Esophagus squamous epithelium (tissue), 5 donors: ENCODE results near the gene CNTNAP2. TPM values are rescaled to one million over a fixed set of nuclear protein-coding genes. Genes with fewer than 3 reads are reported as not detected.

ENCODE experiments used
- DNase-seq: peaks from one replicate; lab custom pipeline; 2025; lab: John Stamatoyannopoulos, UW
- H3K27ac ChIP-seq, 4 donors: fragments of 200-600 bp; sonication (generic); one replicate each; pipeline ENCODE4 v1.5.1; 2016 to 2019; ENCODE audit warnings: mild to moderate bottlenecking in 1 of 4
- H3K27me3 ChIP-seq, 4 donors: fragments of 200-600 bp; sonication (generic); 1 replicate in 3 of 4; 2 replicates in 1 of 4; pipeline versions ENCODE4 v1.5.1 to v1.6.0; 2017 to 2021; ENCODE audit warnings: antibody characterized with exemption in 1 of 4
- H3K36me3 ChIP-seq, 3 donors: fragments of 200-600 bp; sonication (generic); one replicate each; pipeline ENCODE4 v1.5.1; 2016 to 2019
- H3K4me1 ChIP-seq, 3 donors: fragments of 200-600 bp; sonication (generic); one replicate each; pipeline ENCODE4 v1.5.1; 2017 to 2019
- H3K4me3 ChIP-seq, 4 donors: fragments of 200-600 bp; sonication (generic); 1 replicate in 3 of 4; 2 replicates in 1 of 4; pipeline ENCODE4 v1.5.1; 2016 to 2019; ENCODE audit warnings: mild to moderate bottlenecking in 2 of 4, moderate library complexity in 1 of 4
- H3K9me3 ChIP-seq, 3 donors: fragments of 200-600 bp; sonication (generic); one replicate each; pipeline ENCODE4 v1.5.1; 2016 to 2019
- POLR2A ChIP-seq, 4 donors: fragments of 450-650 bp; IDR thresholded peaks; one replicate each; pipeline ENCODE4 v1.6.1; 2017; ENCODE audit warnings: antibody characterized with exemption in 4 of 4, mild to moderate bottlenecking in 4 of 4, moderate library complexity in 3 of 4
- WGBS, 2 donors: methylation state at CpG; one replicate each; pipeline ENCODE4 v1.1.5; 2018; 5-methylcytosine and 5-hydroxymethylcytosine counted together
- intact Hi-C: fragments of 100-400 bp; cut with DNase I; formaldehyde crosslinking; loops from one replicate; pipeline ENCODE4 v1.15.0; 2022
- total RNA-seq, 4 donors: library from RNA; depleted of rRNA; stranded (reverse); fragments of >200 nt; gene quantifications; one replicate each; pipeline ENCODE4 v1.1.0, GENCODE V29; 2016
- TF ChIP-seq, protein P1 (sequence below), 6 experiments: fragments of 450-650 bp in 4 of 6; fragments of 200-600 bp in 2 of 6; sonication (generic) in 2 of 6; IDR thresholded peaks; one replicate each; pipeline ENCODE4 v1.5.1; 2016 to 2019; ENCODE audit warnings: antibody characterized with exemption in 6 of 6, mild to moderate bottlenecking in 4 of 6, moderate library complexity in 4 of 6
- donor health status: DM: yes; HTN: yes; CAD: no.

The CNTNAP2 gene
- total RNA-seq, 4 donors from 2014 or later = 0.95 to 2.3 (median 1.2) TPM

DNA sequence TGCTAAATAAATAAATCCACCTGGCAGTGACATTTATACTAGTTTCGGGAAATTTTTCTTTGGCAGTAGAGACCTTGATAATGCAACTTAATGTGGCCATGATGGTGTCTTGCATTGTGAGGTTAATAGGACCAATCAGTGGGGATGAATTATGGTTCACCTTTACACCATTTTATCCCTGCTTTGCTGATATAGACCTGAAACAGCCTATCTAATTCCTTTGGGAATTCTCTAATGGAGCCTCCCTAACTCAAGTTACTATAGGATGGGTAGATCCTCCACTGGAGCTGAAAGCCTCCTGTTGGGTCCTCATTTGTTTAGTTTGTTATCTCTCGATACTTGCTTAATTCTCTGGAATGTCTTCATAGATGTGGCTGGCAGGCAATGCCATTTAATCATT, 276.7 kb downstream of the CNTNAP2 start:
- Histone ChIP-seq H3K36me3 (no peaks in the 10 kb centered on the region), H3K27me3 (no peaks in the 10 kb centered on the region), H3K4me3 (no peak overlapping the region), H3K27ac (no peak overlapping the region), H3K4me1 (no peaks in the 10 kb centered on the region), H3K9me3 (no peaks in the 10 kb centered on the region)
- 60 to 69% methylated on average over 2 of the region's 2 CpGs for whole genome bisulfite sequencing, 2 donors
- intact Hi-C loops = no loop called here
- no peak for DNase-seq
- no peak for TF ChIP-seq POLR2A (IDR thresholded peaks at IDR 0.05)
- TF ChIP-seq, protein P1, sequence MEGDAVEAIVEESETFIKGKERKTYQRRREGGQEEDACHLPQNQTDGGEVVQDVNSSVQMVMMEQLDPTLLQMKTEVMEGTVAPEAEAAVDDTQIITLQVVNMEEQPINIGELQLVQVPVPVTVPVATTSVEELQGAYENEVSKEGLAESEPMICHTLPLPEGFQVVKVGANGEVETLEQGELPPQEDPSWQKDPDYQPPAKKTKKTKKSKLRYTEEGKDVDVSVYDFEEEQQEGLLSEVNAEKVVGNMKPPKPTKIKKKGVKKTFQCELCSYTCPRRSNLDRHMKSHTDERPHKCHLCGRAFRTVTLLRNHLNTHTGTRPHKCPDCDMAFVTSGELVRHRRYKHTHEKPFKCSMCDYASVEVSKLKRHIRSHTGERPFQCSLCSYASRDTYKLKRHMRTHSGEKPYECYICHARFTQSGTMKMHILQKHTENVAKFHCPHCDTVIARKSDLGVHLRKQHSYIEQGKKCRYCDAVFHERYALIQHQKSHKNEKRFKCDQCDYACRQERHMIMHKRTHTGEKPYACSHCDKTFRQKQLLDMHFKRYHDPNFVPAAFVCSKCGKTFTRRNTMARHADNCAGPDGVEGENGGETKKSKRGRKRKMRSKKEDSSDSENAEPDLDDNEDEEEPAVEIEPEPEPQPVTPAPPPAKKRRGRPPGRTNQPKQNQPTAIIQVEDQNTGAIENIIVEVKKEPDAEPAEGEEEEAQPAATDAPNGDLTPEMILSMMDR (IDR thresholded peaks at IDR 0.05) = no peak

DNA sequence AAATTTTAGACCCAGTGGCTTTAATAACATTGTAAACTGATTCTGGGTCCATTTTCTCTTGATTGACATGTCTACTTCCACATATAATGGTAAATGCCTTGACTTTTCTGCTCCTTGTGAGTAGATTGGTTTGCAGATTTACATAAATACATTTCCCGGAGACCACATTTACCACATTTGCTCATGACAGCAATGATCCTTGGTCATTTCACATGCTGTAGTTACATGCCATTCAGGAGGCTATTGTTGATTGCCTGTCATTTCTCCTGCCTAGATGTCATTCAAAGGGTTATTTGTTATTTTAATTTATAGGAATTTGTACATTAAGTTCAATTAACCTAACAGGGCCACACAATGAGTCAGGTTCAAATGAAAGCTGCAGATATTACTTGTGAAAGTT, 280.5 kb downstream of the CNTNAP2 start:
- Histone ChIP-seq H3K27me3 (no peaks in the 10 kb centered on the region), H3K9me3 (no peaks in the 10 kb centered on the region), H3K27ac (no peak overlapping the region), H3K4me3 (no peak overlapping the region), H3K36me3 (no peaks in the 10 kb centered on the region), H3K4me1 (no peaks in the 10 kb centered on the region)
- DNase-seq = no peak
- WGBS, 2 donors = 42 to 93% methylated on average over 1 of the region's 1 CpG
- TF ChIP-seq POLR2A (IDR thresholded peaks at IDR 0.05) = no peak
- TF ChIP-seq, protein P1 (IDR thresholded peaks at IDR 0.05) = no peak
- intact Hi-C loops = no loop called here

DNA sequence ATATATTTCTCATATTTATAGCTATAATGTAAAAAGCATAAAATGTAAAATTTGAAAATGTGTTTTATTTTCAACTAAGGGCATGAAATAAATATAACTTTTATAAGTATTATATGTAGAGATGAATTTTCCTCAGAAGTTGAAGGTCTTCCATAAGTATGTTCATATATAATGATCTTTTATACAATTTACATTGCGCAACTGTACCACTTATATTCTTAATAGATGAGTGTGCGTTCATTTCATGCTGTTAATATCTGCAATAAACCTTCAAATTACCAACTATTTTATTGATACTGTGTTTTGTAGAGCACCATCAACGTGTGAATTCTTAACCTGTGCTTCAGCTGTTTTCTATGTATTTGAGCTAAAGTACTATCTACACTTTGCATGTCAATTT, 285.3 kb downstream of the CNTNAP2 start:
- H3K9me3 ChIP-seq = no peaks in the 10 kb centered on the region
- H3K36me3 ChIP-seq = no peaks in the 10 kb centered on the region
- no peaks in the 10 kb centered on the region for H3K27me3 ChIP-seq
- WGBS, 2 donors = 78% methylated on average over 3 of the region's 3 CpGs
- H3K4me1 ChIP-seq = no peaks in the 10 kb centered on the region
- intact Hi-C loops = no loop called here
- TF ChIP-seq, protein P1 (IDR thresholded peaks at IDR 0.05) = no peak
- no peak for TF ChIP-seq POLR2A (IDR thresholded peaks at IDR 0.05)
- H3K4me3 ChIP-seq = no peak overlapping the region
- DNase-seq = no peak
- H3K27ac ChIP-seq = no peak overlapping the region

DNA sequence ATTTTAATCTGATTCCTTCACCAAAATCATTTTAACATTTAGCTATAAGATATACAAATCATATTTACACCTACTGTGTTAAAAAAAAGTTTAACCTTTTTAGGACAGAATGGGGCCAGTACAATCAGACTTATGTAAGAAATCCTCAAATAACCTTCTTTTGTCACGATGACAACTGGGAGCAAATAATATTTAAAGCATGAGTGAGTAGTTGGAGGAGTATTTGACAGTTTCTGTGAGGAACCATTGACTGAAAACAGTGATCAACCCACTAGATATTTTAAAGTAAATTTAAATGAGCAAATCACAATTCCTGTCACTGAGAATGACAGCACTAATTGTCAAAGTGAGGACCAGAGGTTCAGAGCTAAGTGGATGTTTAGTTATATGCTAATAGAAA, 289.1 kb downstream of the CNTNAP2 start:
- Histone ChIP-seq H3K9me3 (no peaks in the 10 kb centered on the region), H3K36me3 (no peaks in the 10 kb centered on the region), H3K4me3 (no peak overlapping the region), H3K4me1 (no peaks in the 10 kb centered on the region), H3K27me3 (no peaks in the 10 kb centered on the region), H3K27ac (no peak overlapping the region)
- intact Hi-C loops = no loop called here
- no peak for TF ChIP-seq POLR2A (IDR thresholded peaks at IDR 0.05)
- TF ChIP-seq, protein P1 (IDR thresholded peaks at IDR 0.05) = no peak
- WGBS, 2 donors = 33 to 41% methylated on average over 1 of the region's 1 CpG
- DNase-seq = no peak

DNA sequence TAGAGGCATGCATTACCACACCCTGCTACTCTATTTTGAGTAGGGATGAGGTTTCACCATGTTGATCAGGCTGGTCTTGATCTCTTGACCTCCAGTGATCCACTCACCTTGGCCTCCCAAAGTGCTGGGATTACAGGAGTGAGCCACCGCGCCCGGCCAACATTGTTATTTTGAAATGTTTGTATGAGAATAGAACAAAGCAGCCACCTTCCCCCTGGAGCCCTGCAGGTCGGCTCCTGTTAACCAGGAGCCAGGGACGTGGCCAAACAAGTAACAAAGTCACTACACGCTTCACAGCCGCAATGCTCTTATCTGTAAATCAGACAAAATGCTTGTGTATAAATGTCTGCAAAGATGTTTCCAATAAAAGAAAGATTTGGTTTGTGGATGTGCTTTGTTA, 295.4 kb downstream of the CNTNAP2 start:
- TF ChIP-seq, protein P1 (IDR thresholded peaks at IDR 0.05) = no peak
- TF ChIP-seq POLR2A (IDR thresholded peaks at IDR 0.05) = no peak
- intact Hi-C loops = no loop called here
- no peak overlapping the region for H3K27ac ChIP-seq
- no peaks in the 10 kb centered on the region for H3K36me3 ChIP-seq
- no peaks in the 10 kb centered on the region for H3K27me3 ChIP-seq
- H3K4me1 ChIP-seq = no peaks in the 10 kb centered on the region
- no peak overlapping the region for H3K4me3 ChIP-seq
- no peaks in the 10 kb centered on the region for H3K9me3 ChIP-seq
- 51% methylated on average over 6 to 7 of the region's 7 CpGs for WGBS, 2 donors
- no peak for DNase-seq
